ENCODE measurements around the gene ARMC5. TPM values are rescaled to one million over a fixed set of nuclear protein-coding genes. Genes with fewer than 3 reads are reported as not detected.

Gene ARMC5
- total and polyA plus RNA-seq, 9 of the 15 experiments (the other 6 are each of a cell fraction or from before 2014, with no cell fraction given), result 0.11 to 13.5 (median 2.1) TPM

GRCh38 chr16:31480851-31481536 is 21.7 kb downstream of the ARMC5 start (continued):
- TF ChIP-seq E2F6 (IDR thresholded peaks at IDR 0.05; ENCODE audit: borderline replicate concordance in 1 of 2, extremely low read depth in 1 of 2, insufficient read depth in 1 of 2, insufficient read length in 1 of 2, low read depth in 1 of 2, low read length in 1 of 2, poor library complexity in 1 of 2, severe bottlenecking in 1 of 2), result peak in 1 of 2 experiments; percentile 27
- TF ChIP-seq MNT (conservative IDR thresholded peaks at IDR 0.05), result peak; percentile 66 to 81
- peak; percentile 83 for TF ChIP-seq CTBP1 (IDR thresholded peaks at IDR 0.05; ENCODE audit: borderline replicate concordance)
- no peak for TF ChIP-seq ZBTB7A (IDR thresholded peaks at IDR 0.05; ENCODE audit: borderline replicate concordance, control insufficient read depth, low read depth, low read length)
- TF ChIP-seq L3MBTL2 (IDR thresholded peaks at IDR 0.05), result peak; percentile 74
- TF ChIP-seq ATF1 (CRISPR knock-in tag; IDR thresholded peaks at IDR 0.05), result no peak
- TF ChIP-seq ATF1 (tag; IDR thresholded peaks at IDR 0.05), result 0 out of 2 replicates have a peak, but pooled peaks have one; percentile 13
- TF ChIP-seq RCOR1 (IDR thresholded peaks at IDR 0.05; ENCODE audit: borderline replicate concordance in 1 of 2, low read depth in 2 of 2, low read length in 2 of 2), result peak in 1 of 2 experiments; percentile 38; a peak in 1 of 4 replicates
- 0 out of 2 replicates have a peak, but pooled peaks have one; percentile 17 for TF ChIP-seq EHMT2 (IDR thresholded peaks at IDR 0.05)
- peak; percentile 85 for TF ChIP-seq BHLHE40 (IDR thresholded peaks at IDR 0.05; ENCODE audit: low read length)
- TF ChIP-seq PBX2 (CRISPR knock-in tag; IDR thresholded peaks at IDR 0.05; ENCODE audit: low read depth), result 0 out of 2 replicates have a peak, but pooled peaks have one; percentile 7
- peak; percentile 79 for TF ChIP-seq PBX2 (tag; conservative IDR thresholded peaks at IDR 0.05; ENCODE audit: low read depth)
- no peak for TF ChIP-seq ZBTB9 (CRISPR knock-in tag; IDR thresholded peaks at IDR 0.05)
- peak; percentile 9; the same call in 1 of the 2 replicates for TF ChIP-seq JUND (IDR thresholded peaks at IDR 0.05; ENCODE audit: borderline replicate concordance, low read depth, low read length)
- no peak; the same call in 2 of the 3 replicates for TF ChIP-seq JUND (tag; IDR thresholded peaks at IDR 0.05; ENCODE audit: borderline replicate concordance, low read depth, low read length)
